Hematopoietic multipotent progenitor cell treated with erythropoietin and hydrocortisone succinate and interleukin-3 and kit ligand, for 8 days (in vitro differentiated cells): ENCODE data around the gene HSF4.
A peak's percentile ranks its signal among the peaks of the same experiment; 100 is the strongest.

Experiments
- DNase-seq: peaks from one replicate; pipeline ENCODE4 v3.0.0-alpha.2; 2015

Gene HSF4

DNA sequence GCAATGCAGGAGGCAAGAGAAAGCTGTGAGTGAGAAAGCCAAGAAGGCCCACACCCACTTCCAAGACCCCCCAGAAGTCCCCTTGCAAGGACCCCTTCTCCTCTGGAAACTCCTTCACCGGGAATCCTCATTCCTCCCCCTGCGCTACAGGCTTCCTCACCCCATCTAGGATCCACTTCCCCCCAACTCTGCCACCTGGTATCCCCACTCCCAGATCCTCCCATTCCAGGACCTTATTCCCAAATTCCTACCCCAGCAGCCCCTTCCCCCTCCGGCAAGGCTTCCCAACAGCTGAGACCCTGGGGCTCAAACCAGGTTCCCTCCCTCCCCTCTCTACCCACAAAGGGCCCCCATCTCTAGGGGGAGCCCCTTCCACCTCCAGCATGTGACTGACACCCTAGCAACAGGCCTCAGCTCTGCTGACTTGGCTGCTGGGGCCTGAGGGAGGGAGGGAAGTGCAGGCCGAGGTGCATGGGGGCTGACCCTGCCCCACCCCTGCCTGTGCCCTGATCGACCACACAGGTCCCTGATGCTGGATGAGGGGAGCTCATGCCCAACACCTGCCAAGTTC lies 2.1 kb downstream of the HSF4 start:
- DNase-seq: no peak

- DNase-seq: no peak
Observed at GRCh38 chr16:67167588-67167987, 3.0 kb downstream of the HSF4 start.

DNA sequence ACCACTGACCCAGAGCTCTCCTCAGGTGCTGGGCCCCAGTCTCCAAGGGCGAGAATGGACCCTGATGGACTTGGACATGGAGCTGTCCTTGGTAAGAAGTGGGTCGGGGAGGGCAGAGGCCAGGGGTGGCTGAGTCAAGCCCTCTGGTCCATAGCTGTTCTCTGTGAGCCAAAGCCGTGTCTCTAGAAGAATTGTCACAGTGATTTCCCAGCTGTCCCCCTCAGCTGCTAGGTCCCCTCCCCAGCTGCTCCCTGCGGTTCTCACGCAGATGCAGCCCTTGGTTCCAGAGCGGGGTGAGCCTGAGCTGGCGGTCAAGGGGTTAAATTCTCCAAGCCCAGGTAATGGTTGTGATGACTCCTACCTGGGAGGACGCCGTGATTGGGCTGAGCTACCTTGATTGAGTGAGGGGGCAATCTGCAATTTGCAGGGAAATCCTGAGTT lies 4.5 kb downstream of the HSF4 start:
- no peak for DNase-seq

GRCh38 chr16:67169642-67170167 lies 5.2 kb downstream of the HSF4 start:
- peak; percentile 42 for DNase-seq

GRCh38 chr16:67170168-67170948 lies 5.8 kb downstream of the HSF4 start, which contains the start of gene NOL3:
Gene NOL3, plus strand, starts transcription at chr16:67170538.
- peak; percentile 47 for DNase-seq

GRCh38 chr16:67170949-67171649 lies 6.6 kb downstream of the HSF4 start:
- no peak for DNase-seq

GRCh38 chr16:67173323-67173722 lies 8.8 kb downstream of the HSF4 start:
- no peak for DNase-seq

- peak; percentile 85 for DNase-seq
Observed at GRCh38 chr16:67173808-67174705, 9.5 kb downstream of the HSF4 start.

DNA sequence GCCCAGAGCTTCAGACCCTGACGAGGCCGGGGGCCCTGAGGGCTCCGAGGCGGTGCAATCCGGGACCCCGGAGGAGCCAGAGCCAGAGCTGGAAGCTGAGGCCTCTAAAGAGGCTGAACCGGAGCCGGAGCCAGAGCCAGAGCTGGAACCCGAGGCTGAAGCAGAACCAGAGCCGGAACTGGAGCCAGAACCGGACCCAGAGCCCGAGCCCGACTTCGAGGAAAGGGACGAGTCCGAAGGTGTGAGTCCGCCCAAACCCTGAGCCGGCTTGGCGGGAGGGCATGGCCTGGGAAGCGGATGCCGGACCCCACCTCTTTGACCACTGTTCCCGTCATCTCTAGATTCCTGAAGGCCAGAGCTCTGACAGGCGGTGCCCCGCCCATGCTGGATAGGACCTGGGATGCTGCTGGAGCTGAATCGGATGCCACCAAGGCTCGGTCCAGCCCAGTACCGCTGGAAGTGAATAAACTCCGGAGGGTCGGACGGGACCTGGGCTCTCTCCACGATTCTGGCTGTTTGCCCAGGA lies 10.2 kb downstream of the HSF4 start:
- DNase-seq: no peak

- no peak for DNase-seq
Observed at GRCh38 chr16:67176662-67177061, 12.1 kb downstream of the HSF4 start.

- DNase-seq: peak; percentile 37
Observed at GRCh38 chr16:67177743-67178699, 13.5 kb downstream of the HSF4 start.

- DNase-seq: peak; percentile 52
Observed at GRCh38 chr16:67179421-67180080, 15.0 kb downstream of the HSF4 start.

- DNase-seq: no peak
Observed at GRCh38 chr16:67180166-67180565, 15.6 kb downstream of the HSF4 start.

GRCh38 chr16:67181346-67181745 lies 16.8 kb downstream of the HSF4 start:
- DNase-seq: no peak

- no peak for DNase-seq
Observed at GRCh38 chr16:67182288-67182687, 17.7 kb downstream of the HSF4 start.

- no peak for DNase-seq
Observed at GRCh38 chr16:67183284-67183626, 18.7 kb downstream of the HSF4 start.

DNA sequence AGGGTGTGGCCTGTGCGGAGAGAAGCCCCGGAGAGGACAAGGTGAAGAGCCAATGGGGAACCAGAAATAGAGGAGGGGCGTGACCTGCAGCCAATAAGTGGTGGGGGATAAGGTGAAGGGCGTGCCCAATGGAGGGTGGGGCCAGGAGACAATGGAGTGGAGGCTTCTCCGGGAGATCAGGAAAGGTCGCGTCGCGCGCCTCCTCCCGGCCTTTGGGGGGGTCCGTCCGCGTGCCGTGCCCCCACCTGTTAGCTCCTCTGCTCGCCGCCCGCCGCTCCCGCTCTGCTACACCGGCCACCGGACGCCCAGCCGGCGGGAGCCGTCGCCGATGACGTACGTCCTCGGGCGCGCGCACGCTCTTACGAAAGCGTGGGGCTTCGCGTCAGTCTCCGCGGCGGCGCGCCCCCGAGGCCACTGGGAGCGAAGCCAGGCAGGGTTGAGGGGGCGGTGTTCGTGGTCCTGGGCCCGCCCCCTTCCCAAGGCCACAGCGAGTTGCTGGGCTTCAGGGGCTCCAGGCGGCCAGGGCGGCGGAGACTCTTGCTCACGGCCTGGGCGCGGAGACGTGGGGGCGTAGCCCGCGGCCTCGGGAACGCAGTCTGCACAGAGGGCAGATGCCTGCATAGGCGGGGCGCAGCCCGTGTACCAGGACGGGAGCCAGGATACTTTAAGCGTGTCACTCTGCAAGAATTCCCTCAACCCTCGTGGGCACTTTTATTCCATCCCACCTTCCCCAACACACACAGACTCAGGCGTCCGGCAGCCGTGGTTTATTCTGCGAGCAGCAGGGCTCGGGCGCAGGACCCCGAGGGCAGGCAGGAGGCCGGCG lies 19.3 kb downstream of the HSF4 start, which contains the start of gene MATCAP1:
Gene MATCAP1 (minus strand): TSS at position 337 of the 826 bp plus-strand sequence. CDS start 3,353 bp downstream, outside the sequence.
- peak; percentile 99 for DNase-seq

GRCh38 chr16:67184453-67184994 lies 20.0 kb downstream of the HSF4 start:
- DNase-seq: no peak

DNA sequence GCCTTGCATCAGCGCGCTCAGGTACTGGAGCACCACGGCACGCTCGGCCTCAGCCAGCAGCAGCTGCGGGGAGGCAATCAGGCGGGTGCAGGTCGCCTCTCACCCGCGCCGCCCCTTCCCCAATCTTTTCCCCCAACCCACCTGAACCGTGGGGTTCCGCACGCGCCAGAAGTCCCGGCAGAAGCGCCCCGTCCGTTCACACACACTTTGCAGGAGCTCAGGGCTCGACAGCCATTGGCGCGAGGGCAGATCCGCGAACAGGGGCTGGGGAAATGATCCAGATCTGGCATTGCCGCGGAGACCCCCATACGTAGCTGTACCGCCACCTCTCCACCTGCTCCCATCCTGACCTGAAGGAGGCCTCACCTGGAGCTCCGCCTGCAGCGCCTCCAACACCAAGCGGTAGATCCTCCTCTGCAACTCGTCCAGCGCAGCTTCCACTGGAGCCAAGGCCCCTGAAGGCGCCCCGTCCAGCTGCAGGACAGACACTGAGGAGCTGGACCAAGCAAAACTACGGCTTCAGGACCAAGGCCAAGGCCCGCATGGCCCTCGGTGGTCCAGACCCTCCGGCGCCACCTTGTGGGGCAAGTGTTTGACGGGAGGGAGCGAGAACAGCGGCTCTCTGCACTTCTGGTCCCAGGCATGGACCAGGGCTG lies 20.6 kb downstream of the HSF4 start:
- DNase-seq: peak; percentile 85
